Adrenal gland (tissue), 12 donors: ENCODE results near the gene CCDC146. TPM values are rescaled to one million over a fixed set of nuclear protein-coding genes. Genes with fewer than 3 reads are reported as not detected.
"Not testable (repeated sequence)": the region's sequence is repeated elsewhere in the genome, so short reads cannot be mapped to it uniquely, and the experiment has no call there.

Source experiments
- DNase-seq, 7 donors: peaks; one replicate each; pipeline ENCODE4 v3.0.0-alpha.2; 2019 to 2020
- H3K27ac ChIP-seq, 5 donors: fragments of 200-600 bp; sonication (generic) in 4 of 5; 1 replicate in 3 of 5; 2 replicates in 2 of 5; pipeline versions ENCODE4 v1.5.1 to v1.8.0; 2016 to 2020; ENCODE audit warnings: mild to moderate bottlenecking in 1 of 5
- H3K27me3 ChIP-seq: fragments of 200-600 bp; 2 replicates; pipeline ENCODE4 v1.8.0; 2021
- H3K36me3 ChIP-seq, 2 donors: fragments of 200-600 bp; replicated peaks in 1 of 2; 1 replicate in 1 of 2; 2 replicates in 1 of 2; pipeline versions ENCODE4 v1.5.1 to v1.8.0; 2018 to 2022
- H3K4me1 ChIP-seq, 2 donors: fragments of 200-600 bp; replicated peaks in 1 of 2; 1 replicate in 1 of 2; 2 replicates in 1 of 2; pipeline versions ENCODE4 v1.5.1 to v1.8.0; 2018 to 2021
- H3K4me3 ChIP-seq, 4 donors: fragments of 200-600 bp; sonication (generic) in 3 of 4; one replicate each; pipeline ENCODE4 v1.5.1; 2016 to 2018
- H3K9me3 ChIP-seq, 3 donors: fragments of 200-600 bp; sonication (generic) in 1 of 3; replicated peaks in 1 of 3; 1 replicate in 2 of 3; 2 replicates in 1 of 3; pipeline versions ENCODE4 v1.5.1 to v1.8.0; 2016 to 2021
- POLR2A ChIP-seq, 2 donors: fragments of 450-650 bp; IDR thresholded peaks; one replicate each; pipeline ENCODE4 v1.6.1; 2017; ENCODE audit warnings: antibody characterized with exemption in 2 of 2, mild to moderate bottlenecking in 2 of 2, moderate library complexity in 1 of 2
- WGBS, 4 donors: extraction: QIAGEN DNeasy Blood & Tissue Kit in 2 of 4; methylation state at CpG; one replicate each; pipeline versions ENCODE4 v1.1.5 to v1.1.7; 2013 to 2017; 5-methylcytosine and 5-hydroxymethylcytosine counted together
- intact Hi-C, 2 donors: fragments of 100-400 bp; cut with DNase I; formaldehyde crosslinking; loops; one replicate each; pipeline versions ENCODE4 v1.14.1 to v1.15.0; 2022 to 2023
- polyA plus RNA-seq, 3 donors: library from polyadenylated mRNA; stranded (reverse); fragments of 200-250 nt in 2 of 3; fragments of 350-450 nt in 1 of 3; fragmentation: Illumina TruSeq in 1 of 3; extraction: RNeasy Lipid Tissue Mini Kit (QIAGEN cat#74804) in 1 of 3; gene quantifications; one replicate each; pipeline ENCODE4 v1.2.3, GENCODE V29; 2013 to 2014
- total RNA-seq, 9 donors: library from RNA; depleted of rRNA in 4 of 9; stranded (reverse); fragments of >200 nt in 4 of 9; fragments of 120-200 nt in 1 of 9; fragmentation: NEBNext Ultra II Directional in 1 of 9; extraction: Animal tissue kit (Norgen Biotek cat#: 25700) in 1 of 9; gene quantifications; one replicate each; pipeline versions ENCODE4 v1.1.0 to v1.2.4, GENCODE V29; 2013 to 2023
- TF ChIP-seq, protein P1 (sequence below), 6 experiments: fragments of 450-650 bp in 4 of 6; fragments of 200-600 bp in 2 of 6; sonication (generic) in 1 of 6; IDR thresholded peaks; 1 replicate in 5 of 6; 2 replicates in 1 of 6; pipeline versions ENCODE4 v1.5.1 to v1.8.0; 2016 to 2021; ENCODE audit warnings: antibody characterized with exemption in 6 of 6, mild to moderate bottlenecking in 2 of 6, moderate library complexity in 1 of 6
- donor health status: healthy with polysubstance abuse.
- donor health status: Bipolar disorder and iron deficiency.
- donor health status: DM: yes; HTN: yes; CAD: no.
- donor health status: DM: no; HTN: no; CAD: no.
- donor health status: DM: no; HTN: no; CAD: no.
- donor health status: DM: yes; HTN: yes; CAD: no.

CCDC146 gene
- total and polyA plus RNA-seq, 12 donors: 0.79 to 8.7 (median 5.1) TPM

DNA sequence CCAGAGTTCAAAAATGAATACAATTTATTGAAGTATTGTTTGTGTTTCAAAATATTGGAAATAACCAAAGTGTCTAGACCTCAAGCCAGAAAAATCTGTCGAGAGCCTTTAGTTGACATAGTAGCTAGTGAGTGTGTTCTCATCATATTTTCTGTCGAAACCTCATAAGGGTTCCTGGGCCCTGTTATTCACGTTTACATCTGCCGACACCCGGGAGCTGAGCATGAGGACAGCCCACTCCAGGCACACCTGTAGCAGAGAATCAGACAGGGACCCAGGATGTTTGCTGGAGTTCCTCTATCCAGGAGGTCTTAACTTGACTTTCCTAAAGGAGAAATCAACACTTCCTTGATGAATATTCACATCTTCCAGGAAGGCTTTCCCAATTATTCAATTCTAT is 149.4 kb downstream of the CCDC146 start:
- intact Hi-C loops: no loop called here
- 88 to 97% (median 90%) methylated on average over 5 of the region's 5 CpGs for WGBS, 4 donors
- Histone ChIP-seq H3K9me3 (no peaks in the 10 kb centered on the region), H3K4me1 (peaks cover 0 to 5% of the 10 kb centered on the region in 2 donors), H3K27ac (no peak overlapping the region), H3K4me3 (no peak overlapping the region), H3K27me3 (no peaks in the 10 kb centered on the region), H3K36me3 (no peaks in the 10 kb centered on the region)
- DNase-seq: no peak
- TF ChIP-seq, protein P1, sequence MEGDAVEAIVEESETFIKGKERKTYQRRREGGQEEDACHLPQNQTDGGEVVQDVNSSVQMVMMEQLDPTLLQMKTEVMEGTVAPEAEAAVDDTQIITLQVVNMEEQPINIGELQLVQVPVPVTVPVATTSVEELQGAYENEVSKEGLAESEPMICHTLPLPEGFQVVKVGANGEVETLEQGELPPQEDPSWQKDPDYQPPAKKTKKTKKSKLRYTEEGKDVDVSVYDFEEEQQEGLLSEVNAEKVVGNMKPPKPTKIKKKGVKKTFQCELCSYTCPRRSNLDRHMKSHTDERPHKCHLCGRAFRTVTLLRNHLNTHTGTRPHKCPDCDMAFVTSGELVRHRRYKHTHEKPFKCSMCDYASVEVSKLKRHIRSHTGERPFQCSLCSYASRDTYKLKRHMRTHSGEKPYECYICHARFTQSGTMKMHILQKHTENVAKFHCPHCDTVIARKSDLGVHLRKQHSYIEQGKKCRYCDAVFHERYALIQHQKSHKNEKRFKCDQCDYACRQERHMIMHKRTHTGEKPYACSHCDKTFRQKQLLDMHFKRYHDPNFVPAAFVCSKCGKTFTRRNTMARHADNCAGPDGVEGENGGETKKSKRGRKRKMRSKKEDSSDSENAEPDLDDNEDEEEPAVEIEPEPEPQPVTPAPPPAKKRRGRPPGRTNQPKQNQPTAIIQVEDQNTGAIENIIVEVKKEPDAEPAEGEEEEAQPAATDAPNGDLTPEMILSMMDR (IDR thresholded peaks at IDR 0.05): no peak
- no peak for TF ChIP-seq POLR2A (IDR thresholded peaks at IDR 0.05)

DNA sequence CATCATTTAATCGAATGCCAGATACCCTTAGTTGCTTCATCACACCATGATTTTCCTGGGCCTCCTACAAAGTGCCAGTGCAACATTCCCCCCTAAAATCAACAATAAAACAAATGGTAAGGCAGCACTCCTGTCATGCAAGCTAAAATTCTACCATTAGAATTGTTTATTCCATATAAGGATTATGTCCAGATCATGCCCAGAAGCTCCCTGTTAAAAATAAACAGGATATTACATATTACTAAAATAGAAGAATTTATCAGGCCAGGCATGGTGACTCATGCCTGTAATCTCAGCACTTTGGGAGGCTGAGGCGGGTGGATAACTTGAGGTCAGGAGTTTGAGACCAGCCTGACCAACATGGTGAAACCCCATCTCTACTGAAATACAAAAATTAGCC is 153.2 kb downstream of the CCDC146 start:
- H3K4me3 ChIP-seq, intact Hi-C loops, H3K4me1 ChIP-seq, H3K27me3 ChIP-seq, H3K27ac ChIP-seq, DNase-seq, H3K36me3 ChIP-seq, H3K9me3 ChIP-seq: not testable (repeated sequence)
- WGBS, 4 donors: 78 to 91% (median 84%) methylated on average over 2 of the region's 2 CpGs

DNA sequence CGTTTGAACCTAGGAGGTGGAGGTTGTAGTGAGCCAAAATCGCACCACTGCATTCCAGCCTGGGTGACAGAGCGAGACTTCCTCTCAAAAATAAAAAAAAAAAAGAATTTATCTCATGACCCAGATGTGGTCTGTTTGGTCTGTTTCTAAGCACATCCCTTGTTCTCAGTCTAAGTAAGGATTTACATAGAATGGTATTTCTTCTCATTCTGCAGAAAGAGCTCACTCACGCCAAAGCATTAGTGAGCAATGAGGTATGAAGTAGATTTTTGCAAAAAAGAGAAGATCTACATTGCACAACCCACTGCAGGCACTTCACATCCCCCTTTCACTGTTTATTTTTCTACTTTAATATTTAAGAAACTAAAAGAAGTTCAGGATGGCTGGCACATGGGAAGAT is 153.7 kb downstream of the CCDC146 start:
- Histone ChIP-seq H3K9me3 (no peaks in the 10 kb centered on the region), H3K27me3 (no peaks in the 10 kb centered on the region), H3K4me3 (no peak overlapping the region), H3K36me3 (no peaks in the 10 kb centered on the region), H3K27ac (no peak overlapping the region), H3K4me1 (no peaks in the 10 kb centered on the region)
- intact Hi-C loops: no loop called here
- TF ChIP-seq, protein P1 (IDR thresholded peaks at IDR 0.05): no peak
- no peak for TF ChIP-seq POLR2A (IDR thresholded peaks at IDR 0.05)
- 66 to 79% (median 73%) methylated on average over 4 of the region's 4 CpGs for WGBS, 4 donors
- DNase-seq: no peak

DNA sequence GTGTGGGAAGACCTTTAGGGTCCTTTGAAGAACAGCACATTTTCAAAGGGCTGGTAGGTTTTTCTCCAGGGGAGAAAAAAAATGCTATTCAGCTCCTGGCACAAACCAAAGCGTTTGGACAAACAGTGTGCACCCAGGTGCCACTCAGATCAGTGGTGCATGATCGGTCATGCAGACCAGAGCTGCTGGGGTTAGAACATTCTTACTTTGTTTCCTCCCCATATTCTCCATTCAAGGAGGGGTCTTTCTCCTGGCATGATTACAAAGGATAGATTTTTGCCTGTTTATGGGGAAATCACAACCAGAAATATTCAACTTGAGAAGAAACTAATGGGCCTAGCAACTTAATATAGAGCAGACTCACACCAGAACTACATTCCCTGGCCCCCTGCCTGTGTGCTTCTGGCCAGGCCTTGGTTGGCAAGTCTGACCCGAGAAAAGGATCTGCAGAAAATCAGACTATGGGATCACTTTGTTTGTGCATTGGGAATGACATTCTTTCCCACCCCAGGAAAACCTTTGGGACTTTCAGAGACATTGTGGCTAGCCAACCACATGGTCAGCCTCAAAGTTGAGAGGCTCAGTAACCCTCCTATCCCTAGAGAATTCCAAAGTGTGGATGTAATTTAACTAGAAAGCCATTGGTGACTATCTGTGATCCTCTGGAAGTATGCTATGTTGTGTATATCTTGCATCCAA is 159.5 kb downstream of the CCDC146 start:
- intact Hi-C loops: no loop called here
- Histone ChIP-seq H3K4me3 (no peak overlapping the region), H3K4me1 (peaks cover 0 to 12% of the 10 kb centered on the region in 2 donors), H3K27ac (no peak overlapping the region), H3K27me3 (no peaks in the 10 kb centered on the region), H3K9me3 (no peaks in the 10 kb centered on the region), H3K36me3 (no peaks in the 10 kb centered on the region)
- TF ChIP-seq POLR2A (IDR thresholded peaks at IDR 0.05): no peak
- TF ChIP-seq, protein P1 (IDR thresholded peaks at IDR 0.05): no peak
- no peak for DNase-seq
- 80 to 94% (median 89%) methylated on average over 3 of the region's 3 CpGs for WGBS, 4 donors

DNA sequence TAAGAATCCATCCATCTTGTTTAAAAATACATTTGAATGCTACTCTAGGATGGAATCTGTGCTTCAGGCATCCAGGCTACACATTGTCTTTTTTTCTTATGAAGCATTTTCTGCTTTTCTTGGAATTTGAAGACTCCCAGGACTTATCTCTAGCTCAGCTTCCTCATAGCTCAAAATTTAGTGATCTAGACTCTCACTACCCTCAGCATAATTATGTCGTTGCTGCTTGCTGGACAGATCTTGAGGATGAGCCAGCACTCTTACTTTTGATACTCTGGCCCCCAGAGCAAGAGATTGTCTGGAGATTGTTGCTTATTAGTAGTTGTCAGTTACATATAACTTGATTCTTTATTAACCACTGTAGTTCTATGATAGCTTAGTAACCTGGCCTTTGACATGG is 160.5 kb downstream of the CCDC146 start:
- 45 to 78% (median 50%) methylated on average over 1 of the region's 1 CpG for WGBS, 4 donors
- Histone ChIP-seq H3K27me3 (no peaks in the 10 kb centered on the region), H3K4me1 (peaks cover 0 to 12% of the 10 kb centered on the region in 2 donors), H3K4me3 (no peak overlapping the region), H3K36me3 (no peaks in the 10 kb centered on the region), H3K9me3 (no peaks in the 10 kb centered on the region), H3K27ac (no peak overlapping the region)
- DNase-seq: no peak
- intact Hi-C loops: no loop called here
- TF ChIP-seq, protein P1 (IDR thresholded peaks at IDR 0.05): no peak
- TF ChIP-seq POLR2A (IDR thresholded peaks at IDR 0.05): no peak
